Astrocyte of the hippocampus (primary cell): ENCODE results near the gene RNU1-3.
A peak's percentile ranks its signal among the peaks of the same experiment; 100 is the strongest.
"Not testable (repeated sequence)": the region's sequence is repeated elsewhere in the genome, so short reads cannot be mapped to it uniquely, and the experiment has no call there.

Experiments
- DNase-seq: peaks from one replicate; pipeline ENCODE4 v3.0.0; 2011; ENCODE audit warnings: low read depth, low spot score

Gene RNU1-3

GRCh38 chr1:16656981-16657683 lies 9.6 kb downstream of the RNU1-3 start:
- DNase-seq = not testable (repeated sequence)

- DNase-seq = not testable (repeated sequence)
Observed at GRCh38 chr1:16656574-16656973, 10.2 kb downstream of the RNU1-3 start.

- DNase-seq = not testable (repeated sequence)
Observed at GRCh38 chr1:16651560-16651959, 15.2 kb downstream of the RNU1-3 start.

GRCh38 chr1:16649960-16650359 lies 16.8 kb downstream of the RNU1-3 start:
- DNase-seq = not testable (repeated sequence)

- DNase-seq = not testable (repeated sequence)
Observed at GRCh38 chr1:16649390-16649789, 17.4 kb downstream of the RNU1-3 start.

GRCh38 chr1:16648756-16649155 lies 18.0 kb downstream of the RNU1-3 start:
- DNase-seq = not testable (repeated sequence)

- not testable (repeated sequence) for DNase-seq
Observed at GRCh38 chr1:16648250-16648649, 18.5 kb downstream of the RNU1-3 start.

- not testable (repeated sequence) for DNase-seq
Observed at GRCh38 chr1:16647179-16648176, 19.3 kb downstream of the RNU1-3 start.

- DNase-seq = not testable (repeated sequence)
Observed at GRCh38 chr1:16646716-16647115, 20.0 kb downstream of the RNU1-3 start.

GRCh38 chr1:16646061-16646664 lies 20.6 kb downstream of the RNU1-3 start:
- DNase-seq = not testable (repeated sequence)

GRCh38 chr1:16645271-16646060 lies 21.3 kb downstream of the RNU1-3 start:
- DNase-seq = not testable (repeated sequence)

GRCh38 chr1:16644482-16645270 lies 22.1 kb downstream of the RNU1-3 start:
- DNase-seq = peak; percentile 99

GRCh38 chr1:16644193-16644481 lies 22.6 kb downstream of the RNU1-3 start:
- DNase-seq = no peak

- peak; percentile 39 for DNase-seq
Observed at GRCh38 chr1:16643476-16644192, 23.1 kb downstream of the RNU1-3 start.

GRCh38 chr1:16643001-16643411 lies 23.7 kb downstream of the RNU1-3 start:
- not testable (repeated sequence) for DNase-seq

GRCh38 chr1:16642025-16642966 lies 24.5 kb downstream of the RNU1-3 start:
- DNase-seq = not testable (repeated sequence)

- not testable (repeated sequence) for DNase-seq
Observed at GRCh38 chr1:16641159-16641975, 25.4 kb downstream of the RNU1-3 start.
